HG03460 (cell line): ENCODE results near the gene KLK13.

Source experiments
- ATAC-seq: cut with Tn5 transposase; IDR thresholded peaks from one replicate; pipeline ENCODE4 v1.9.1; 2021; ENCODE audit not compliant: unreplicated experiment

Gene KLK13

GRCh38 chr19:51064534-51065220 is at the start of gene KLK13:
TSS of gene KLK13 (minus strand) at chr19:51065092. CDS start at chr19:51065067, 25 bp downstream.
- no peak for ATAC-seq

- ATAC-seq, result no peak
Observed at GRCh38 chr19:51114087-51114729, 49.3 kb upstream of the KLK13 start.

GRCh38 chr19:51111606-51112005 is 46.7 kb upstream of the KLK13 start:
- ATAC-seq, result no peak

- no peak for ATAC-seq
Observed at GRCh38 chr19:51110666-51110971, 45.7 kb upstream of the KLK13 start.

GRCh38 chr19:51108805-51109146 is 43.9 kb upstream of the KLK13 start:
- ATAC-seq, result peak; percentile 32

GRCh38 chr19:51108066-51108804 is 43.3 kb upstream of the KLK13 start, which contains the start of gene CTU1:
TSS of gene CTU1 (minus strand) at chr19:51108409. CDS start at chr19:51104569, 3,840 bp downstream.
- peak; percentile 94 for ATAC-seq

GRCh38 chr19:51107406-51108065 is 42.6 kb upstream of the KLK13 start:
- ATAC-seq, result peak; percentile 9

GRCh38 chr19:51103926-51104341 is 39.0 kb upstream of the KLK13 start:
- ATAC-seq, result no peak

- no peak for ATAC-seq
Observed at GRCh38 chr19:51102991-51103390, 38.1 kb upstream of the KLK13 start.

- ATAC-seq, result no peak
Observed at GRCh38 chr19:51101171-51101865, 36.4 kb upstream of the KLK13 start.

GRCh38 chr19:51100601-51101000 is 35.7 kb upstream of the KLK13 start:
- no peak for ATAC-seq

GRCh38 chr19:51099047-51099382 is 34.1 kb upstream of the KLK13 start:
- no peak for ATAC-seq

- no peak for ATAC-seq
Observed at GRCh38 chr19:51098365-51099046, 33.6 kb upstream of the KLK13 start.

GRCh38 chr19:51097796-51098195 is 32.9 kb upstream of the KLK13 start:
- no peak for ATAC-seq

- ATAC-seq, result no peak
Observed at GRCh38 chr19:51097166-51097738, 32.4 kb upstream of the KLK13 start.

GRCh38 chr19:51096473-51097165 is 31.7 kb upstream of the KLK13 start:
- ATAC-seq, result no peak

GRCh38 chr19:51094696-51095279 is 29.9 kb upstream of the KLK13 start:
- no peak for ATAC-seq

GRCh38 chr19:51093510-51094345 is 28.8 kb upstream of the KLK13 start:
- ATAC-seq, result no peak
